HG02943 (cell line): ENCODE data around the gene PTPRH.

Experiments
- ATAC-seq: cut with Tn5 transposase; IDR thresholded peaks from one replicate; pipeline ENCODE4 v1.9.1; 2021; ENCODE audit warnings: mild to moderate bottlenecking, low read depth, moderate library complexity; ENCODE audit not compliant: unreplicated experiment

The PTPRH gene

DNA sequence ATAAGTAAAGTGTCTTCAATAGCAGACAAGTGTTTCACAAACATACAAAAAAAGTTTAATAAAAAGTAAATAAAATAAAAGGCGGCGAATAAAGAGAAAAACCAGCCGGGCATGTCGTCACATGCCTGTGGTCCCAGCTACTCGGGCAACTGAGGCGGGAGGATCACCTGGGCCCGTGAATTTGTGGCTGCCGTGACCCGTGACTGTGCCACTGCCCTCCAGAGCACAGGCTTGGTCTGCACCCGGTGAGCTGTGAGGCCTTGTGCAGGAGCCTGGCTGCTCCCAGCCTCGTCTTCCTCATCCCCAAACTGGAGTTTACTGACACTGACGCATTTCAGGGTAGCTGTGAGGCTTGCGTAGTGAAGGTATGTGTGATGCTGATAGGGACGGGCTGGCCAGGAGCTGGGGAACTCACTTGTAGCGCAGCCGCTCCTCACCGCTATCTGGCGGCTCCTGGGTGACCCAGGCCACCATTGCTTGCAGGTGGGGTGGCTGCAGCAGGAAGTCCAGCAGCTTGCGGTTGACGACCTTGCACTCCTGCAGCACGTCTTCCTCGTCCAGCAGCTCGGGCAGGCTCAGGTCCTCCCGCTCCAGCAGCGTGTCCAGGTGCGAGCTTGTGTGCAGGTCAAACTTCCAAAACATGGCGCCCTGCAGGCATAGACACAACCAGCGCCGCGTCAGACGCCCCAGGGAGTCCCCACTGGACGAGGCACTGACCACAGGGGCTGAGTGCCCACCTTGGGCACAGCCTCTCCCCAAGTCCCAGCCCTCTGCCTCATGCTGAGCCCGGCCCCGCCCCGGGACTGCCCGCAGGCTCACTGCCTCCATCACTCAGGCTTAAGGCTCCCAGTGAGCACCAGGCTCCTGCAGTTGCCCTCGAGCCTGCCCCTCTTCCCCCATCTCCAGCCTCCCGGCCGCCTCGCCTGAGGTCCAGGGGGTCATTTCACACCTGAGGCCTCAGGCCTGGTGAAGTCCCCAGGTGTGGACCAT lies 37.5 kb upstream of the PTPRH start:
- no peak for ATAC-seq

DNA sequence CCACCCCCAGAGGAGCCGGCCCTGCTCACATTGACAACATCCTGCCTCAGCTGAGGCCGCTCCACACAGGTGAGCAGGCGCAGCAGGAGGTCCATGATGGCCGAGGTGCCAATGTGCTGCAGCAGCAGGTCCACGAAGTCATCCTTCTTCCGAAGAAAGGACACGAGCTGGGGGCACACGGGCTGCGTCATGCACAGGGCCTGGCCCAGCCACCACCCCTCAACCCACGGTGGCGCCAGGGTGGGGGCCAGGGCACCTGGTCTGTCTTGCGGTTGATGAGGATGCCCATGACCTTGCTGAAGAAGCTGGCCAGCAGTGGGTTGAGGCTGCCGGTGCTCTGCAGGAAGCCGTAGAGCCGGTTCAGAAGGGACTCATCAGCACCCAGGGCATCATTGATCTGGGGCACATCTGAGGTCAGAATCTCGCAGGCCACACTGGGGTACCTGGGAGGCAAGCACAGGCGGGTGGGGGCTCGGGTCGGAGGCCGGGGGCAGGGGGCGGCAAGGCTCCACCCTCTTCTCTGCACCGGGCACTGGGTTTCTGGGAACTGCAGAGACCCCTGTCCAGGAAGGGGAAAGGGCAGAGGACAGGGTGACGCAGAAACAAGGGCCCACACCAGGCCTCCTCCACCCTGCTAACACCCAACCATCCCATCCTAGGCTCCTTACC lies 36.1 kb upstream of the PTPRH start:
- no peak for ATAC-seq

DNA sequence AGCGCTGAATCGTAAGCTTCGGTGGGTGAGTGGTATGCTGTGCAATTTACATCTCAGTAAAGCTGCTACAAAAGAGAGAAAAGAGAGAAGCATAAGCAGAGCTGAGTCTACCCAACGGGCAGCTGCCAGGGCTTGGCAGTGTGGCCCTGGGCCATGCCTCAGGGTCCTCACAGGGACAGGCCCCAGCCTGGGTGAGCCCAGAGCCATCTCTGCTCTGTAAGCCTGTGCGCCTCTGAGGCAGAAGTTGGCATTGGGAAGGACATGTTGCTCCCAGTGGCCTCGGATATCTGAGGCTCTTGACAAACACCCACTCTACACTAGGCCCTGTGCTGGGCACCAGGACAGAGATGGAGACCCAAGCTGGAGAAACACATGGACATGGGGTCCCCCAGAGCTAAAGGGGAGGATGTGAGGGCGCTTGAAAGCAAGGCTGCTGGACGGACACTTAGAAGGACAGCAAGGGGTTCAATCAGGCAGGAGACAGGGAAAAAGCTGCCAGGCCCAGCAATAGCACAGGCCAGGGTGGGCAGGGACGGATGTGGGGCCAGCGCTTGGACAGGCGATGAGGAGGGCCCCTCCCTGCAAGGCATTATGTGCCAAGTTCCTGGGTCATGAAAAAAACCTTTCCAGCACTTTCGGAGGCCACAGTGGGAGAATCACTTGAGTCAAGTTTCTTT lies 34.8 kb upstream of the PTPRH start:
- ATAC-seq: no peak

DNA sequence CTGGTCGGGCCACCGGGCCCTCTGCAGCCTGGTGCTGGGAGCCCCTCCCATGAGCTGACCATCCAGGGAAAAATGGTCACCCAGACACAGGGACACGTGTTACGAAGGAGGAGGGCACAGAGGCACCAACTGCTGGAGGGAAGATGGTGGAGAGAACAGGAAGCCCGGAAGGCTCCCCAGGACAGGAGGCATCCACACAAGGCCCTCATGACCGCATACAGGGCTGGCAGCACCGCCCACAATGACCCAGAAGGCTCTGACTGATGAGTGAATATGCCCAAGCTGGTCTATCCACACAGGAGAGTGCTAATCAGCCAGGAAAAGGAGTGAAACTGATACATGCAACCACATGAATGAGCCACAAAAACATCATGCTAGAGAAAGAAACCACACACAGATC lies 33.2 kb upstream of the PTPRH start:
- ATAC-seq: no peak

DNA sequence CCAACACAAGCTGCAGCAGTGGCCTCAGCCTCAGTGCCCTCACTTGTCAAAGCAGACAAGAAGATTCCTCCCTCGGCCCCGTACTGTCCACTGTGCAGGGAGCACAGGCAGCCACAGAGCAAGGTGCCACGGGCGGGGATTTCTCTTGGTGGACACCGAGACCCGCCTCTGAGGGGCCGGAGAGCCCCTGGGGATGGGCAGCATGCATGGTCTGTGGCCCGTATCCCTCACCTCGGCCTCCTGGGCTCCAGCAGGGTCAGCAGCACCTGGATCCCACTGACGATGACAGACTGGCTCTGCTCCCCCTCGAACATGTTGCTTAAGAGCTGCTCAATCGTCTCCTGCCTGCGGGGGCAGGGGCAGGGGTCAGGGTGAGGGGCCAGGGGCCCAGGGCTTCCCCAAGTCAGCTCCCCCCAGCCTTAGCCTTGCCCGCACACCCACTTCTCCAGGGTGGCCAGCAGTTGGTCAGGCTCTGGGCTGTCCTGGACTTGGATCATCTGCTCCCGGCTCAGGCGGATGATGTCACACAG lies 32.7 kb upstream of the PTPRH start:
- no peak for ATAC-seq

DNA sequence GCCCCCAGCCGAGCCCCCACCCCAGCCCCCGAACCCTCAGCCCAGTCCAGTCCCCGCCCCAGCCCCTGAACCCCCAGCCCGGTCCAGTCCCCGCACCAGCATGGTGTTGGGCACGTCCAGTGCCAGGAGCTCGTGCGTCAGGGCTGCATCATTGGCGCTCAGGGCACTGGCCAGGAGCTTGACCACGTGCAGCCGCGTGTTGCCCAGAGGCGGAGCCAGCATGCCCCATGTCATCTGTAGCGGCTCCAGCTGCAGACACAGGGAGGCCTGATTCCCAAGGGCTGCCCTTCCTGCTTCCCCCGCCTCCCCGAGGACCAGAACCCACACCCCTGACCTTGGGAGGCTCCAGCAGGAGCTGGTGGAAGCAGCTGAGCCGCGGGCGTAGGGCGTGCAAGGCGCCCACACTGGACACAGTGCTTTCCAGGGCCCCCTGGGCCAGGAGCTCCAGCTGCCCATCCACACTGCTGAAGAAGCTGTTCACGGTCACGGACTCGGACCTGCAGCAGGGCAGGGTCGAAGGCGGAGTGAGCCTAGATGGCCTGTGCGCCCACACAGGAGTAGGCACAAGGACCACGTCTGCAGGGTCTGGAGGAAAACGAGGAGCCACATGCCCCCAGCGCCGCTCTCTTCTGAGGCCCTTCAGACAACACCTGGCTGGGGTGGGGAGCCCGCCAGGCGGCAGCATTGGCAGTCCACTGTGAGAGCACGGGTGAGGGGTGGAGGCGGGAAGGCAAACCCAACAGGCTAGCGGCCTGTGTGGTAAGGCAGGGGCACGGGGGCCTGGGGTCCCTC lies 32.0 kb upstream of the PTPRH start:
- ATAC-seq: no peak

DNA sequence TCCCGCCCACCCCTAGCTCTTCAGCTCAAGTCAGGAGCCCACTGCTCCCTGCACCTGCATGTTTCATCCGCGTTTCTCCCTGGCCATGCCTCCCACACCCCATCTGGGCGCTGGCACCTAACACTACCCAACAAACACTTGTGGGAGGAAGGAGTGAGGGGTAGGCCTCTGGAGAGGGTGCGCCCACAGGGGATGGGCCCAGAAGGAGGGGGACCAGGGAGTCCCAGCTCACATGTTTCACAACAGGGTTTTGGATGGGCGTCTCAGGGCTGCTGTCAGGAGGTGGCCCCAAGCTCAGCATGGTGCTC lies 31.4 kb upstream of the PTPRH start:
- ATAC-seq: no peak

DNA sequence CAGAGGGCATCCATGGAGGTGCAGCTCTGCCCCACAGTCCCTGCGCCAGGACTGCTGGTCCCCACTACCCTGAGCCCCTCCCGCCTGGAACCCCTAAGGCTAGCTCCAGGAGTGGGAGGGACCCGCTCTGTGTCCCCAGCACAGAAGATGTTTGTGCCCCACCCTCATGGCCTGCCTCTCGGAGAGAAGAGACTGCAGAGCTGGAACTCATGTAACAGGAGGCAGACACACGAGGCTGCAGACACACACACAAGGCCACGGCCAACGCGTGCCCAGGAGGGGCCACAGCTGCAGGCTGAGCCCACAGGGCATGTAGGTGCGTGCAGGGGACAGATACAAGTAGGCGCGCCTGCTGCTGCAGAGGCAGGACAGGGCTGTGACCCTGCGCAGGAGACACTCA lies 29.7 kb upstream of the PTPRH start:
- no peak for ATAC-seq

DNA sequence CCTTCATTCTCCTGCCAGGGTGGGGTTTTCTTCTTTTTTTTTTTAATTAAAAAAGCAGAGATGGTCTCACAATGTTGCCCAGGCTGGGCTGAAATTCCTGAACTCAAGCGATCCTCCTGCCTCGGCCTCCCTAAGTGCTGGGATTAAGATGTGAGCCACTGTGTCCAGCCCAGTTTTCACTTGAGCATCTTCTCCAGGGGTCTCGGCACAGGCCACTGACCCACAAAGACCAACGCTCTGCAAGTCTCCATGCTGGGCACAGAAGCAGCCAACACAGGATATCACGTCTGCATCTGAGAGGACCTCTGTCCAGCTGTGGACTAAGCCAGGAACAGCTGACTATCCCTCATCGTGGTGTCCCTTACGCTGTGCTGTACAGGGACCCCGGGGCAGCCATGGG lies 28.7 kb upstream of the PTPRH start:
- no peak for ATAC-seq

DNA sequence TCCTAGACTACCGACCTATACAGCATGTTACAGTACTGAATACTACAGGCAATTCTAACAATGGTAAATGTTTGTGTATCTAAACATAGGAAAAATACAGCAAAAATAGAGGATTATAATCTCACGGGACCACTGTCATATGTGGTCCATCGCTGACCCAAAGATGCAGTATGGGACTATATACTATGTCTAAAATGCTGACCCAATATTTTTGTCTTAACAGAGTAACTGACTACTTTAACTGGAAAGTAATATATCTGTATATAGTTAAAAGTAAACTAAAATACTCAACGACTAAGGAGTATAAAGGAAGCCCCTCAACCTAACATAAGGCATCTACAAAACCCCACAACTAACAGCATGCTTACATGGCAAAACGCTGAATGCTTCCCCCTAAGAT lies 23.7 kb upstream of the PTPRH start:
- no peak for ATAC-seq

DNA sequence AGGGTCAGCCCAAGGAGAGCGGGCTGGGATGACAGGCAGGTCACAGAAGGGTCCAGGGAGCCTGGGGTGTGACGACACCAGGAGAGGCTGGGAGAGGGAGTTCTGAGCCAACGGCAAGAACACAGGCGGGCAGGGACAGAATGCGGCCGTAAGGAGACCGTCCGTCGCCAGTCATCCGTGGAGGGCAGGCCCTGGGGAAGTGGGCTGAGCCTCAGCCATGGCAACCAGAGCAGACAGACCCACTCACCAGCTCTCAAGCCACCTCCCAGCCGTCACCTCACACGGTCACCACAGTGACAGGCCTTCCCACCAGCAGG lies 22.9 kb upstream of the PTPRH start:
- ATAC-seq: no peak

DNA sequence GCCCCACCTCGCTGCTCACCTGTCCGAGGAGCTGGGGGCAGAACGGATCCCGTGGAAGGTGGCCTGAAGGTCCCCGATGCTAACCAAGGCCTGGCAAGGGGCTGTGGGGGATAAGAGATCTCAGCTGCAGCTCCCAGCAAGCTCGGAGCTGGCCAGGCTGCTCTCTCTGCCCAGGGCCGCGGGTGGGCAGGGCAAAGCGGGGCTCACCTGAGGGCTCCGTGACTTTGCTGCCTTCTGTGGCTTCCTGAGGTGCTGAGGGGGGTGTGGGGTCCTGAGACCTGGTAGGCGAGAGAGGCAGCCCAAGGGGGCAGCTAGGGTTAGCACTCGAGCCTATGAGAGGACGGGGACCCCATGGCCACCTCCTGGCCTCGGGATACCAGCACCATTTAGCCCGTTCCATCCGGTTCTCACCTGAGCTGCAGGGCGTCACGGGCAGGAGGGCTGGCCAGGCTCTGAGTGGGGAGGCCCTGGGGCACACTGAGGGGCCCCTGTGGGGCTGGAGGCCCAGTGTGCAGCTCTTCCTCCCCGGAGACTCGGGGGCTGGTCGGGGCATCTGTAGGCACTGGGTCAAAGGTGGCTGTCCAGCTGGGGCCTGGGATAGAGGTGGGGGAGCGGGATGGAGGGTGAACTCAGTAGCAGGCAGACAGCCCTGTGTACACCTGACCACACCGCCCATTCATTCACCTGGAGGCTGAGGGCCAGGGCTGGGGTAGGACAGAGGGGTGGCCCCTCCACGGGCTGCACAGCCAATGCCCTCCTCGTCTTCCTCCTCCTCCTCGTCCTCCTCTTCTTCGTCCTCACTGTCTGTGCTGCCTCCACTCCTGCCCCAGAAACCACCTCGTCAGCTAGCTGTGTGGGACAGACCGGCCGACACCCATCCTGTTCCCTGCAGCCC lies 22.3 kb upstream of the PTPRH start:
- ATAC-seq: no peak

DNA sequence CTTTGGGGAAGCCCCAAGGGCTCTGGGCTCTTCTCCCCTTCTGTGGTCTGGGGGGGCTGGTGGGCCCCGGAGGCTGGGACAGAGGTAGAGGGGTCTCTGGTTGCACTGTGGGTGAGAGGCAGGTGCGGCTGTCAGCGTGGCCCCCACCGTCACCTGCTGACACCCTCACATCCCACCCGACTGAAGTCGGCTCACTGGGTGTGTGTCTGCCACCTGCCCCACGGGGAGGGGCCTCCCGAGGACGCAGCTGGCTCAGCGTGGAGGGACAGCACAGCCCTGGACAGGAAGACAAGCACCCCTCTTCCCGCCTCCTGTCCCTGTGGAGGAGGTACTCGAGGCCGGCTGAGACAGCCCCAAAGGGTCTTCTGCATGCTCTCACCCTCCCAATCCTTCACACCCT lies 21.5 kb upstream of the PTPRH start:
- no peak for ATAC-seq

DNA sequence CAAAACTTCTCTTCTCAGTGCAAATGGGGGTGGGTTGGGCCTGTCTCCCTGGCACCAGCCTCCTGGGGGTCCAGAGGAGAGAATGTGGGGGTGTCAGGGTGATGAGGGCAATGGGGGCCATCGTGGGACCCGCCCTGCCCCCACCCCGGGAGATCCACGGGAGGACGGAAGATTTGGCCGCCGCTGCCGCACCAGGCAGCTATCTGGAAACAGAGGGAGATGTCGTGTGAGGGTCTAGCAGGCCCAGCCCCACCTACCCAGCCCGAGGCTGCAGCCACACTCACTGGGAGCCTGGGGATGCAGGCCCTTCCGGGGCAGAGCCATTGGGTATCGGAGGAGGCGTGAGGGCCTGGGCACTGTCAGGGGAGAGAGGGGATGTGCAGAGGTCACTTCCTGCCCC lies 21.0 kb upstream of the PTPRH start:
- no peak for ATAC-seq

DNA sequence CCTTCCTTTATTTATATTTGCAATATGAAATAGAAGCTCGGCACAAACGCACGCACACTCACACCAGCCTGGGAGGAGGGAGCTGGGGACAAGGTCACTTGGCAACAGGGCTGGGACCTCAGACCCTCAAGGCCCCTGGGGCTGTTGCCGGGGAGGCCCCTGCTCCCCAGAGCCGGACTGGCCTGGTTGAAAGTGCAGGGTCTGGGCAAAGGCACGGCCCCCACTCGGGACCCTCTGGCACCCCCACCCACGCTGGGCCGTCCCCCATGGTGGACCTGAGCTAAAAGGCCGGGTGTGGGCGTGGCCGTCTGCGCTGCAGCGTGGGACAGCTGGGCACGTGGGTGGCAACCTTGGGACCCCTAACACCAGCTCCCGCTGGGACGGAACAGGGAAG lies 20.5 kb upstream of the PTPRH start:
- ATAC-seq: no peak

DNA sequence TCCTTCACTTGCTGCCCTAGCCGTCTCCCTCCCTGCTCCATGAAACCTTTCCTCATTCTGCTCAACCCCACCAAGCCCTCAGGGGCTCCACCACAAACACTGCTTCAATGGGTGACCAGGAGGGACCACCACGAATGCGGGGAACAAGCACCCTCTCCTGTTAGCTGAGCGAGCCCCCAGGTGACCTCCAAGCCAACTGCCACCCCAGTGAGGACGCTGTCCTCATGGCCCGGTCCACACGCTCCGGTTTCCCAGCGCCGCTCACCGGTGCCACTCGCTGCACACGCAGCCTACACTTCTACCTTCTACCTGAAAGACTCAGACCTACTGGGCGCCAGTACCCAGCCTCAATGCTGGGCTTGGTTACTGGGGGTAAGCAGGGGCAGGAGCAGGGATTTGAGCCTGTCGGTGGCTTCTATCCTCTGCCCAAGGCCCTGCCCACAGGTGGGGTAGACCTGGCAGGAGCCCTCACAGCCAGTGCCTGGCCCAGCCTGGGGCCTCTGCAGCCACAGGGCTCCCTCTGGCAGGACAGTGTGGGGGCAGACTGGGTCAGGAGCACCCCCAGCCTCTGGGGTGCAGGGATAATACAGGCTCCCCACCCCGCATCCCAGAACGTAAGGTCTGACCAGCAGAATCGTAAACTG lies 20.0 kb upstream of the PTPRH start:
- ATAC-seq: no peak

DNA sequence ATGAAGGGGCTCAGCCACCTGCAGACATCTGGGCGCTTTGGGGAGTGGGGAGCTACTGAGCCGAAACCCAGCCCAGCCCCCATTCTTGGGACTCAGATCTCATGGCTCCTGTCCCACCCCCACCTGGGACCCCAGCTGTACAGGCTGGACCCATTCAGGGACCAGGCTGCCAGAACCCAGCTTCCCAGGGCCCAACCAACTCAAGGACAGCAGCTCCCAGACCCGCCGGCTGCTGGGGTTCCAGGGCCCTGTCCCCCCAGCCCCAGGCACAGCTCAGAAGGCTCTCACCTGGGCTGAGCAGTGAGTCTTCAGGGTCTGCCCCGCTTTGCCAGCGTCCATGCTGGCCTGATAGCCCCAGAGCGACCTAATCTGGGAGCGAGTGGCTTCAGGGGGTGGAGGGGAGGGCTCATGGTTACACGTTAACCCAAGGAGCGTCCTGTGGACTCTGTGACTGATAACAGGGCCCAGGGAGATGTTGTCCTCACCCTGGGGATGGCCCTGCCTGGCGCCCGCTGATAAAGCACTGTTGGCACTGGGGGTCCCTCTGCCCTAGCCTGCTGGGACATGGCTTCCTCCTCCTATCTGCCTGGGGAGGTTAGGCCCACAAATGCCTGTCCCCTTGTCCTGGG lies 19.2 kb upstream of the PTPRH start, which contains the start of gene TMEM86B:
Gene TMEM86B (minus strand): TSS at position 361 of the 629 bp plus-strand sequence. CDS start 22 bp downstream, at position 339.
- ATAC-seq: no peak

DNA sequence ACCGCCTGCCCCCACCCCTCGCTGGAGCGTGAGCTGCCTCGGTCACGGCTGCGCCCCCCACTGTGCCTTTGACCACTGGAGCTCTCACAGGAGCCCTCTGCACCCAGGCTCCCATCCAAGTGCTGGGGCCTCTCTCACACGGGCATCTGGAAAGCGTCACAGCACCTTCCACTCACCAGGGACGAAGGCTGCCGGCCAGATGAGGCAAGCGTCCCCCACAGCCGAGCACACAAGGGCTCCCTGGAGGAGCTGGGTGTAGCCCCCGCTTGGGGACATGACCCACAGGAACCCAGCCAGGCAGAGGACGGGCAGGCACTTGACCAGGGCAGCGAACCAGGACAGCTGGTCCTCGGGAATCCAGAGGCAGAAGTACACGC lies 18.7 kb upstream of the PTPRH start:
- ATAC-seq: no peak
